NCI-H128 (cell line): Measurements from ENCODE around the gene LRRFIP1.

Experiments used
- DNase-seq: peaks from one replicate; lab custom pipeline; 2025; ENCODE audit not compliant: unreplicated experiment; lab: John Stamatoyannopoulos, UW

LRRFIP1 gene

GRCh38 chr2:237823544-237823943 is 196.2 kb downstream of the LRRFIP1 start:
- no peak for DNase-seq

DNA sequence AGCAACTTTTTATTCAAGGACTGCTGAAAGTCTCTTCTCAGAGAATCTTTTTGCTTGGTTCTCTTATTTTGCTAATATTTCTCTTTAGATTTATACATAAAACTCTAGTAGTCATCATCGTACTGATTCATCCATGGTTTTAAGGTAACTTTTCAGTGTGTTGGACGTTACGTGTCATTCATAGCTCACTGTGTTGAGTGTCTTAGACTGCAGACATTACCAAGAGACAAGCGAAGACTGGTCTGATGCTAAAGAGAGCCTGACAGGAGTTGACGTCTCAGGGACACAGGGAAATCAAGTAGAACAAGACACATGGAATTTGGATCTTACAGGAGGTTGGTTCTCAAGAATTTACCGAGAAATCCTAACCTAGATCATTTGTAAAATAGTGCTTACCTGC is 196.7 kb downstream of the LRRFIP1 start:
- no peak for DNase-seq

DNA sequence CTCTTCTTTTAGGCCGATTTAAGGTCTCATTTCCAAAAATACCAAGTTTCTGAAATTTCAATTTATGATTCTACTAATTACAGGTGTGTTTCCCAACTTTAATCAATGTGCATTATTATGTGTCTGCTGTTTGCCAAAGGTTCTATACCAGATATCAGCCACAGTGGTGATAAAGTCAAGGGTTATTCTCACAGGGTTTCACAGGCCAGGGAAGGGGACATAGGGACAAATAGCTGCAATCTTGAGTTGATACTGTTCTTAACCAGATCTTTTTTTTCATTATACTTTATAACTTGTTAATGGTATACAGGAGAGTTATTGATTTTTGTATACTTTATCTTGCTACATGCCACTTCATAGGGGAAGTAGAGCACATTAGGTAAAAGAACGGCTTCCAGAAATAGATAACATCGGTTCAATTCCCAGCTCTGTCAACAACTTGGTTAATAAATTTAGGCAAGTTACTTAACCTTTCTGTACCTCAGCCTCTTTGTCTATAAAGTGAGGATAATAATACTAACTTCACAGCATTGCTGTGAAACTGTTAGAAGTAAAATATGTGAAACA is 200.1 kb downstream of the LRRFIP1 start:
- DNase-seq: no peak
